SW480 (cell line): ENCODE measurements around the gene OOEP.
A peak's percentile ranks its signal among the peaks of the same experiment; 100 is the strongest.
"Not testable (repeated sequence)": the region's sequence is repeated elsewhere in the genome, so short reads cannot be mapped to it uniquely, and the experiment has no call there.

Experiments used
- DNase-seq: peaks from one replicate; pipeline ENCODE4 v3.0.0-alpha.2; 2016; ENCODE audit warnings: low spot score

Gene OOEP

GRCh38 chr6:73369563-73369962 lies at the start of gene OOEP:
Gene OOEP, minus strand, starts transcription at chr6:73369897. Its CDS starts 105 bp downstream, at chr6:73369792.
- DNase-seq, result no peak

- no peak for DNase-seq
These were observed 48.5 kb upstream of the OOEP start for GRCh38 chr6:73418081-73418741.

GRCh38 chr6:73413102-73413501 lies 43.4 kb upstream of the OOEP start:
- no peak for DNase-seq

- no peak for DNase-seq
These were observed 39.7 kb upstream of the OOEP start for GRCh38 chr6:73409395-73409794.

GRCh38 chr6:73400656-73401055 lies 31.0 kb upstream of the OOEP start:
- no peak for DNase-seq

- no peak for DNase-seq
These were observed 26.2 kb upstream of the OOEP start for GRCh38 chr6:73395875-73396274.

GRCh38 chr6:73394577-73395354 lies 25.1 kb upstream of the OOEP start, which contains the start of gene DDX43:
Gene DDX43, plus strand, starts transcription at chr6:73394828. Its CDS starts 78 bp downstream, at chr6:73394906.
- DNase-seq, result no peak

- DNase-seq, result no peak
These were observed 23.6 kb upstream of the OOEP start for GRCh38 chr6:73393278-73393677.

GRCh38 chr6:73392188-73392587 lies 22.5 kb upstream of the OOEP start:
- not testable (repeated sequence) for DNase-seq

- peak; percentile 71 for DNase-seq
These were observed 22.0 kb upstream of the OOEP start for GRCh38 chr6:73391675-73392074.

GRCh38 chr6:73389854-73390253 lies 20.2 kb upstream of the OOEP start:
- no peak for DNase-seq

GRCh38 chr6:73388800-73389512 lies 19.3 kb upstream of the OOEP start:
- DNase-seq, result peak; percentile 83

- DNase-seq, result no peak
These were observed 18.7 kb upstream of the OOEP start for GRCh38 chr6:73388433-73388799.

- no peak for DNase-seq
These were observed 12.9 kb upstream of the OOEP start for GRCh38 chr6:73382462-73383113.

- not testable (repeated sequence) for DNase-seq
These were observed 11.8 kb upstream of the OOEP start for GRCh38 chr6:73381531-73381930.

- no peak for DNase-seq
These were observed 7.5 kb upstream of the OOEP start for GRCh38 chr6:73377225-73377624.

- no peak for DNase-seq
These were observed 5.5 kb upstream of the OOEP start for GRCh38 chr6:73375216-73375615.

- no peak for DNase-seq
These were observed 2.8 kb upstream of the OOEP start for GRCh38 chr6:73372516-73372915.

GRCh38 chr6:73371984-73372383 lies 2.3 kb upstream of the OOEP start:
- no peak for DNase-seq

GRCh38 chr6:73369157-73369556 lies 540 bp downstream of the OOEP start:
- DNase-seq, result no peak

GRCh38 chr6:73368675-73369074 lies 1.0 kb downstream of the OOEP start:
- DNase-seq, result no peak

- no peak for DNase-seq
These were observed 1.8 kb downstream of the OOEP start for GRCh38 chr6:73367761-73368355.
